ENCODE data around the gene ANKRD63.

Gene ANKRD63

DNA sequence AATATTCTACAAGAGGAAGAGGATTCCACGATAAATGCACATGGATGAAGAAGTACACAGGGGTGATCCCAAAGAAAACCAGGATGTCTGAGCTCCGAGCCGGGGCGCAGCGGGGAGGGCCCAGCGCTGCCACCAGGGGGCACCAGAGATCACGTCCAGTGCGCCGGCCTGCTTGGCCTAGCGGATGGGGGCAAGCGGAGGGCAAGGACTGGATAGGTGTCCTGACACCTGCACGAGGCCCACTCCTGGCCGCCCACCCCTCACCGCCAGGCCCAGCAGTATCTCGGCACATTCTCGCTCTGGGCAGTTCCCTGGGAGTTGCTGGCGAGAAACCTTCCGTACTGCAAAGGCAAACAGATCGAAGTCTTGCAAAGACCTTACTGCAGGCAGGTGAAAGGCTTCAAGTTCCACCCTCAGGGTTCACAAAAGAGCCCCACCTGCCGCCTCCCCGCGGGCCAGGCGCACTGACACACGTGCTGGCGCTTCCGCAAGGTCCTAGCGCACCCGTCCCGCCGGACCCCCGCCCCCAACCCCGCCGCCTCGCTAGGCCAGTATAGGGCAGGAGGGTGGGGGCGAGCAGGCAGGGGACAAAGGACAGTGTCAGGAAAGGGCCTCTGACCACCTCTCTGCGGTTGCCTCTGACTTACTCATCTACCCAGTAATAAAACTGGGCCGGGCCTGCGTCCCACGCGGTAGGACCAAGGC, 3.3 kb downstream of the ANKRD63 start:
- peak; percentile 65 for DNase-seq

DNA sequence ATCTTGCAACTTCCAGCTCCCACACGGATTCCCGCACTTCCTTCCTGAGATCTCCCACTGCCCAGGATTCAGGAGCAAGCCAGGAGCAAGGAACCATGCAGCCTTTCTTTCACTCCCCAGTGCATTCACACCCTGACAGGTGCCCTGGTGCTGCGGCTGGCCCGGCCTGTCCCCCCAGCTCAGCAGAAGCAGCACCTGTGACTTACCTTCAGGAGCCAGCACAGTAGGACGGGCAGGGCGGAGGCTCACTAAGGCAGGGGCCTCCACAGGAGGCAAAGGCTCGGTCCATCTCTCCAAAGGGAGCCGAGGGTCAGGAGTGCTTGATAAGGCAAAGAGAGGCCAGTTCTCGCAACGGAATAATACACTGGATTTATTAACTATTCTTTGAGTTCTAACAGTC, 4.8 kb downstream of the ANKRD63 start:
- no peak for DNase-seq

DNA sequence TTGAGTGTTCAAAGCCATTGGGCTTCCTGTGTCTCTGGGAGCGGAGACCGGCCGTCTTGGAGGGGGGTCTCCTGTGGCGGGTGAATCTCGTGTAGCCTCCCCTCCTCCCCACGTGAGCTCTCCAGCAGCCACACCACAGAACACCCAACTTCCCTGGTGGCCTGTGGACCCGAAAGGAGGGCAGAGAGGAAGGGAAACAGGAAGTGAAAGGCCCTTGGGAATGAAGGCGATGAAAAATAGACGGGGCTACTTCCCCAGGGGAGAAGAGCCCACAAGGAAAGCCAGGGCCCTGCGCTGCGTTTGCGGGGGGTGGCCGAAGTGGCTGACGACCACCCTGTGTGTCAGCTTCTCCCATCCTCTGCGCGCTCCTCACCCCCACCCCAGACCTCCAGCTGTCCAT, 5.4 kb downstream of the ANKRD63 start:
- DNase-seq = no peak

DNA sequence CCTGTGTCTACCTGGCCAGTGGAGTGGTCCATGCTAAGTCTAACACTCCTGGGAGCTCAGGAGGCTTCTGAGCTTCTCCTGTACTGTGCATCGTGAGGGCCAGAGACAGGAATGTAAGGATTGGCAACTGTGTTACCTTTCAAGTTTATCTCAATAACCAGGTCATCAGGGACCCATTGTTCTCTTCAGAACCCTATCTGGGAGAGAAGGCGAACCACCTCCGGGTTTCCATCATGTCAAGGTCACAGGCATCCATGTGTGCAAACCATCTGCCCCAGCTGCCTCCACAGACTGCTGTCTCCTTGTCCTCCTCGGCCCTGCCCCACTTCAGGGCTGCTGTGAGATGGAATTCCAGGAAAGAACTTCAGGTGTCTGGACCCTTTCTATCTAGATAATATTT, 5.9 kb downstream of the ANKRD63 start:
- DNase-seq = no peak

DNA sequence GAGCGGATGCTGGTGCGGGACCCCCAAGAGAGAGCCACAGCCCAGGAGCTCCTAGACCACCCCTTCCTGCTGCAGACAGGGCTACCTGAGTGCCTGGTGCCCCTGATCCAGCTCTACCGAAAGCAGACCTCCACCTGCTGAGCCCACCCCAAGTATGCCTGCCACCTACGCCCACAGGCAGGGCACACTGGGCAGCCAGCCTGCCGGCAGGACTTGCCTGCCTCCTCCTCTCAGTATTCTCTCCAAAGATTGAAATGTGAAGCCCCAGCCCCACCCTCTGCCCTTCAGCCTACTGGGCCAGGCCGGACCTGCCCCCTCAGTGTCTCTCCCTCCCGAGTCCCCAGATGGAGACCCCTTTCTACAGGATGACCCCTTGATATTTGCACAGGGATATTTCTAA, 6.9 kb downstream of the ANKRD63 start:
- no peak for DNase-seq

DNA sequence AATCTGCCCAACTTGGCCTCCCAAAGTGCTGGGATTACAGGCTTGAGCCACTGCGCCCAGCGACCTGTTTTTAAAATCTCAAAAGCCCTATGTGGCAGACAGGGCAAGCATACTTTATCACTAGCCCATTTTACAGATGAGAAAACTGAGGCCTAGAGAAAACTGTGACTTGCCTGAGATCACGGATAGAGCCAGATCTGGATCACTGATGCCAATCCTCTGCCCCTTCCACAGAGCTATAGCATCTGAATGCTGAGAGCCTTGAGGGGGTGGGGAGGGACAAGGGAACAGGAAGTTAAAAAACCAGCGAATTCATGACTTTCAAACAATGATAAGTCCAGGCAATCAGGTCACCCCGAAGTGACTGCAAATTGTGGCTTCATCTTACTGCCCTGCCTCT, 7.3 kb downstream of the ANKRD63 start:
- DNase-seq = no peak

DNA sequence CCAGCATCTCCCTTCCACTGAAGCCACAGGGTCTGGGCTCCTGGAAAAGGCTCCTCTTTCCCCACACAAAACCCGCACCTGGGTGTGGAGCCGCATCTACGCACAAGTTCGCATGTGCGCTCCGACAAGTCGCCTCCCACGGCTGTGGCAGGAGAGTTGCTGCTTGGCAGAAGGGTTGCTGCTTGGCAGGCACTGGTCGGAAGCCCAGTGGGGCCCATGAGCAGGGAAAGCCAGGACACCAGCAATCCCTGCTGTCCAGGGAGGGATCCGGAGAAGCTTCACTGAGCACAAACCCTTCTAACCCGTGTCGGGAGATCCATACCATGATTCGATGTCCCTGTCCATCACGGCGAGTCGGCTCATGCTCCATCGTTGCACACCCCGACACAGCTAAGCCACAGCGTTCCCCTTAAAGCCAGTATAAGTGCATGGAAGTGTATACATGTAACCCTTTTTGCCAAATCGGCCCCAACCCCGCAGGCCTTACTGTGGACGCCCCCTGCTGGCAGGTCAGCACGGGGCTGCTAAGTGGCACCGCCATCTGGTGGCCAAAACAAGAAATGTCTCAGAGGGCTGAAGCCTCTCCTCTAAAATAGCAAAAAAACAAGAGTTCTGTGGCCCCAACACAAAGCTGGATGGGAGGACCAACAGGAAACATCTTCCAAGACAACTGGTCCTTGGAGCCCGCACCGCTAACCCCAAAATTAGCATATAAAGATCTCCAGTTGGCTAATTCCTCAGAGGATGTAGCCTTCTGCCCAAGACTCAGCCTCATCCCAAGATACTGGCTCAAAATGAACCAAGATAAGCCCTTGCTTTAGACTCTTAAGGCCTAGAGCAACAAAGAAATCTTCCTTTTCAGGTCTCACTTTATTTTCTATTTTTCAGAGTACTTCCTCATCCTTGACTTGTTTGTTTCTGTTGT, 8.3 kb downstream of the ANKRD63 start:
- DNase-seq = peak; percentile 88

DNA sequence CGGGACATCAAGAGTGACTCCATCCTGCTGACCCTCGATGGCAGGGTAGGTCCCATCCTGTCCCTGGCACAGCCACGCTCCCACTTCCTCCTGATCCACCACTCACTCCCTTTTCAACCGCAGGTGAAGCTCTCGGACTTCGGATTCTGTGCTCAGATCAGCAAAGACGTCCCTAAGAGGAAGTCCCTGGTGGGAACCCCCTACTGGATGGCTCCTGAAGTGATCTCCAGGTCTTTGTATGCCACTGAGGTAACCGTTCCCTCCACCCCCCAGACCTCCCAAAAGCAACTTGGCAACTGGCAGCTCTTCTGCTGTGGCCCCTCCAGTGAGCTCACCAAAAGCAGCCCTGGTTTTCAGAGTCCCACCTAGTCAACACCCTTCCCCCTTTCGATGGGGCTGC, 9.4 kb downstream of the ANKRD63 start:
- no peak for DNase-seq

DNA sequence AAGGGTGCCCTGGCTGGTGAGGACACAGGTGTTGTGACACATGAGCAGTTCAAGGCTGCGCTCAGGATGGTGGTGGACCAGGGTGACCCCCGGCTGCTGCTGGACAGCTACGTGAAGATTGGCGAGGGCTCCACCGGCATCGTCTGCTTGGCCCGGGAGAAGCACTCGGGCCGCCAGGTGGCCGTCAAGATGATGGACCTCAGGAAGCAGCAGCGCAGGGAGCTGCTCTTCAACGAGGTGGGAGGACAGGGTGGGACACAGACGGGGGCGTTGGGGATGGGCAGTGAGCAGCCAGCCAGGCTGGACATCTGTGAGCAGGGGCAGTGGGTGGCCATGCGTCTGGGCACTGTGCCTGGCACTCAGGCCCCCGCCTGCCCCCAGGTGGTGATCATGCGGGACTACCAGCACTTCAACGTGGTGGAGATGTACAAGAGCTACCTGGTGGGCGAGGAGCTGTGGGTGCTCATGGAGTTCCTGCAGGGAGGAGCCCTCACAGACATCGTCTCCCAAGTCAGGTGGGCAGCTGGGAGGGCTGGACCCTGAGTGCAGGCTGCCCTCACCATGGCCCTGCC, 10.3 kb downstream of the ANKRD63 start:
- DNase-seq = no peak

DNA sequence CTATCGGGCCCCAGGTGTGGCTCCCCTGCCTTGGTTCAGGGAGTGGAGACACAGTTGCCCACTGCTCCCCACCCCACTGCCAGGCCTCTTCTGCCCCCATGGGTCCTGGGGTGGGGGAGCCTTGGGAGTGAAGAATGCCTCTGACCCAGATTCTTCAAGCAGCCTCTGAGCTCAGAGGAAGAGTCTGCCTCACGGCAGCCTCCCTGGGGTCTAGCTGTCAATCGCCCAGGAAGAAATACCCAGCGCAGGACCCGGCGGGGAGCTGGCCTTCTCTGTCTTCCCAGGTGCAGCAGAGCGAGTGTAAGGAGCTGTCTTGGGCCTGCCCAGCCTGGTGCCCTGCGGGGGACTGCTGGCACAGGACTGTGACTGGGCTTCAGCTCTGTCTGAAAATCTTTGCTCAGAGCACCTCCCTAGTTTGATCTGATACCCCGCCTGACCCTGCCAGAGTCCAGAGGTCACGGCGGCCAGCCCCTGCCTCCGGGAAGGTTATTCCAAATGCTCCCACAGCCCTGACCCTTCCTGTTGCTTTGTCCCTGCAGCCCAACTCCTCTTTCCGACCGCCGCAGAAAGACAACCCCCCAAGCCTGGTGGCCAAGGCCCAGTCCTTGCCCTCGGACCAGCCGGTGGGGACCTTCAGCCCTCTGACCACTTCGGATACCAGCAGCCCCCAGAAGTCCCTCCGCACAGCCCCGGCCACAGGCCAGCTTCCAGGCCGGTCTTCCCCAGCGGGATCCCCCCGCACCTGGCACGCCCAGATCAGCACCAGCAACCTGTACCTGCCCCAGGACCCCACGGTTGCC, 11.0 kb downstream of the ANKRD63 start:
- DNase-seq = no peak

DNA sequence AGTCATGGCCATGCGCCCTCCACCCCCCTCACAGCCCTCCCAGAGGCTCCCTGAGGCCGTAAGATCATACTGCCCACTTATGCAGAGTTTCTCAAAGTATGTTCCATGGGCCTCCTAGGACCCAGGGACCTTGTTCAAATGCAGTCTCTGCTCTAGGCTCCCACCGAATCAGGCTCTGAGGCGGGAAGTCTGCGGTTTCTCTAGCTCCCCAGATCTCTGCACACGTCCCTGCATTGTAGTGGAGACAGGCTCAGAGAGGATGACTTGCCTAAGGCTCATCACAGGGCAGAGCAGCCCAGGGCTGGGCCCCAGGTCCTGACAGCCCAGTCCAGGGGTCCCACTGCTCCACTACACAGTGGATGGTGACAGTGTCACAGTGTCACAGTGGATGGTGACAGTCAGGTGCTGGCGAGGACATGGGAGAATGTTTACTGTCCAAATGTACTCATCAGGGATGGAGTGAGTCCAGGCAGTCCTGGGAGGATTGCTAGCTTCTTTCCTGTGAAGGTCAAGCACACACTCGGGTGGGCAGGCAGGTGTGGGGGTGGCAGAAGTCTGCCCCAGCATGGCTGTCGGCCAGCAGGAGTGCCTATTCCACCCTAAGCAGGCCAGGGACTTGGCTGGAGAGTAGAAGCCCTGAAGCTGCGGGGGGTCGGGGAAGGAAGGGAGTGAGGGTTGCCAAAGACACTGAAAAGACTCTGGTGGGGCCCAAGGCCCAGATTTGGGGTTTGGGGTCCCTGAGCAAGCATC, 12.4 kb downstream of the ANKRD63 start:
- DNase-seq = no peak

DNA sequence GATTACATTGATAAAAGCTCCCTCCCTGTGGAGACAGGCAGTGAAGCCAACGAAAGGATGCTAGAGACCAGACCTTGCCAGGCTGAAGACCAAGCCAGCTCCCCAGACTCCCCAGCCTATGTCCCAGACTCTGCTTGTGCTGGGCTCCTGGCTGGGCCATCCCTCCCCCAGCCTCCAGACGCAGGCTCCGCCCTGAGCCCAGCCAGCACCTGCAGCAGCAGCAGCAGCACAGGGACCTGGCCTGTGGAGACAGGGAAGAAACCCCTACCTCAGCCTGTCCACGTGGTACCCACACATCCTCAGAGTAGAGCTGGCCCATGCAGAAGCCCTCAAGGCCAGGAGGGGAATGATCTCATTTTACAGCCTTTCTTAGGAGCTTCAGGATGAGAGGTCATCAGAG, 13.3 kb downstream of the ANKRD63 start:
- no peak for DNase-seq

DNA sequence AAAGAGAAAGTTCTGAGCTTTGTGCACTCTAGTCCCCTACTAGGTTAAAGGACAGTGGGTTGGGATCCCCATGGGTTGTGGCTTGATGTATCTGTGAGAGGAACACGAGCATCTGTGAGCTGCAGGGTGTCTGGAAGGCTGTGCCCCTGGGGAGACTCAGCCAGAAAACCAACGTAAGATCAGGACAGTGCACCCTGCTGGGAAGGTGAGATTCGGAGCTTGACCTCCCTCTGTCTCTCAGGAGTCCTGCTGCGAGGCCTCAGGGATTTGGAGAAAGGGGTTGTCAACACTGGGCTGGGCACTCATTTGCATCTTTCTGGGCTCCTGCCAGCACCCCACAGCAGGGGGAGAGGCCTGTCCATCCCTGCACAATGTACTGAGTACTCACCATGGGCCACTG, 15.2 kb downstream of the ANKRD63 start:
- no peak for DNase-seq

DNA sequence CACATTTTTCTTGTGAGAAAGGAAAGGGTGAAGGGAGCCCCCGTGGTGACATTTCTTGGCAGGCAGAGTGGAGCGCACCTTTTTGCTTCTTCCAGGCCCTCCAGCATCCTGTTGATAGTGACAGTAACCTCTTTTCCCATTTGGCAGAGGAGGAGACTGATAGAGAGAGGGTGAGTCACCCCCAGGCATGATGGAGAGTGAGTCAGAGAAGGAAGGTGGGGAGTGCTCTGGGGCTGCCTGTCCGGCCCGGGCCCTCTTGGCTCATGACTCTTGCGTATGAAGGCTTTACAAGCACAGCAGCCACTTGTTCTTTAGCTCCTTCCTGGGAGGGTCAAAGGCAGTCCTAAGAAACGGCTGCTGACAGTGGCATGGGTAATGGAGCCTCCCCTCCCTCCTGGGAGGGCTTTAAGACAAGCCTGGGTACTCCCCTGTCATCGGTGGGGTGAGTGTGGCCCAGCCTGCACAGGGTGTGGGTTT, 16.0 kb downstream of the ANKRD63 start:
- no peak for DNase-seq

DNA sequence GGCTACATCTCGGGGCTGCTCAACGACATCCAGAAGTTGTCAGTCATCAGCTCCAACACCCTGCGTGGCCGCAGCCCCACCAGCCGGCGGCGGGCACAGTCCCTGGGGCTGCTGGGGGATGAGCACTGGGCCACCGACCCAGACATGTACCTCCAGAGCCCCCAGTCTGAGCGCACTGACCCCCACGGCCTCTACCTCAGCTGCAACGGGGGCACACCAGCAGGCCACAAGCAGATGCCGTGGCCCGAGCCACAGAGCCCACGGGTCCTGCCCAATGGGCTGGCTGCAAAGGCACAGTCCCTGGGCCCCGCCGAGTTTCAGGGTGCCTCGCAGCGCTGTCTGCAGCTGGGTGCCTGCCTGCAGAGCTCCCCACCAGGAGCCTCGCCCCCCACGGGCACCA, 17.0 kb downstream of the ANKRD63 start:
- DNase-seq = no peak

DNA sequence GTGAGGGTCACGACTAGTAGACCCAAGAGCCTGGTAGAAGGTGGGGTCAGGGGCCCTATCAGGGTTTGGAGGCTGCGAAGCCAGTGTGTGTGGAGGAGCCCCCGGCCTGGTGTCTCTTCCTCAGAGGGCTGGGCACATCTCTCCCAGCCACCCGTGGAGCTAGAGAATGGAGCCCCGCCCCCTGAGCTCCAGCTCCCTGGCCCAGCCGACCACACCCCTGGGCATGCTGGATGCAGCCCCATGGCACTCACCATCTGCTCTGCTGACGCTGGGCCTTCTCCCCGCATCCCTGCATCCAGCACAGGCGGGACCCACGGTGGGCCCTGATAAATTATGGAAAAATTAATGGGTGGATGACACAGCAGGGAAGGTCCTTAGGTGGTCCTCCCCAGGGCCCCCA, 17.5 kb downstream of the ANKRD63 start:
- no peak for DNase-seq

DNA sequence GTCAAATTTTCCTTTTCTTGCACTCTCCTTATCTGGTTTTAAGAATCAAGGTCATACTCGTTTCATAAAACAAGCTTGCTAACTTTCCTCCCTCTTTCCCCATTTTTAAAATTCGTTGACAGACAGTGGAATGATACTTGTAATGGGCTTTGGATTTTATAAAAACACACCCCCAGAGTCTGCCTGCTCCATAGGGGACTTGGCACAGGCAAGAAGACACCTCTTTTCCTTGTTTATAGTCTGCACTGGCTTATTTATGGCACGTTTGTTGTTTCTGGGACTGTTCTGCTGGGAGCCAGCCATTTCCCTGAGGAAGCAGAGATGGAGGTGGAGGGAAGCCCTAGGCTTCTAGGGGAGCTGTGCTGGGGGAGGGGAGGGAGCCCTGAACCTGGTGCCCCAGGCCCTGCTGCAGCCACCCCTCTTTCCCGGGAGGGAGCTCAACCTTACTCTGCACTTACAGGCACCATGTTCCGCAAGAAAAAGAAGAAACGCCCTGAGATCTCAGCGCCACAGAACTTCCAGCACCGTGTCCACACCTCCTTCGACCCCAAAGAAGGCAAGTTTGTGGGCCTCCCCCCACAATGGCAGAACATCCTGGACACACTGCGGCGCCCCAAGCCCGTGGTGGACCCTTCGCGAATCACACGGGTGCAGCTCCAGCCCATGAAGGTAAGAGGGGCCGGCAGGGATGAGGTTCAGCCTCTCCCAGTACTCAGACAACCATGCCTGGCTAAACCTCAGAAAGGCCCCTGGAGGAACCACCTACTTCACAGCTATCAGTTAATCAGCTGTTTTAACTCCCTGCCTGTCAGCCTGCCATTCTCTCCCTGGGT, 18.3 kb downstream of the ANKRD63 start:
- no peak for DNase-seq

DNA sequence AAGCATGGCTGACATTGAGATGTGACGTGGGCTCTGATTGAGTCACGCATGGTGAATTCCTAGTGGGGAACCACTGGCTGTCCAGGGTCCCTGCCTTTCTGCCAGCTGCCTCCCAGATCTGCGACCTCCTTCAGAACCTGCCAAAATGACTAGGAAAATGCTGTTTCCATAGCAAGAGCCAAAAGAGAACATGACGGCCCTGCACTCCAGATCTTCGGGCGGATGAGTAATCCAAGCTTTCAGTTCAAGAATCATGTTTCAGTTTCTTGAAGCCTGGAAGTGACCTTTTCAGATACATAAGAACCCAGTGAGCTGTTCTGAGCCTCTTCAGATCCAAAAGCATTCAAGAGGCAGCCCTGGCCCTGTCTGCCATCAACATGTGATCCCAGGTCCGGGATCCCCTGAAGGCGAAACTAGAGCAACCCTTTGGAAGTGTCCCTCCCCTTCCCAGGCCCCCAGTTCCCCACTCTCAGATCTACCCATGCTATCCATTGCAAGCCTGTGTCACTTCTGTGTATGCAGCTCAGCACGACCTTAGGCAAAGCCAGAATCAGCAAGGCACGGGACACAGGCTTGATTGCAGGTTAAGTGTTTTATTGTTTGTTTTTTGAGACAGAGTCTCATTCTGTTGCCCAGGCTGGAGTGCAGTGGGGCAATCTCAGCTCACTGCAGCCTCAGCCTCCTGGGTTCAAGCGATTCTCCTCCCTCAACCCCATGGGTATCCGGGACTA, 19.7 kb downstream of the ANKRD63 start:
- no peak for DNase-seq

DNA sequence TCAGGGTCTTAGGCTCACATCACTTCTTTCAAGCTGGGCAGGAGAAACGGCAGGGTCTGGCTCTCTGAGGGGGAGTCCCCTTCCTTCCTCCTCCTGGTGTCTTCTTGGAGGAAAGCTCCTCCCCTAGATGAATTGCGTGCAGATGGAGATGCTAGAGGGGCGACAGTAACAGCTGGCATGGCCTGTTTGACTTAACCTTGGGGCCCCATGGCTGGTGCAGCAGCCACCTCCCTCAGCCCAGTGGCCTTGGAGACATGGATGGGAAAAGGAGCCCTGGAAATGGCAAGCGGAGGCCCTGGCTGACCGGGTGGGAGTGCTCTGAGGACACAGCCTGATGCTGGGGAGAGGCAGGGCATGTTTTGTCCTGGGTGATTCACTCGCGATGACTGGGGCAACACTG, 23.8 kb downstream of the ANKRD63 start:
- DNase-seq = no peak

DNA sequence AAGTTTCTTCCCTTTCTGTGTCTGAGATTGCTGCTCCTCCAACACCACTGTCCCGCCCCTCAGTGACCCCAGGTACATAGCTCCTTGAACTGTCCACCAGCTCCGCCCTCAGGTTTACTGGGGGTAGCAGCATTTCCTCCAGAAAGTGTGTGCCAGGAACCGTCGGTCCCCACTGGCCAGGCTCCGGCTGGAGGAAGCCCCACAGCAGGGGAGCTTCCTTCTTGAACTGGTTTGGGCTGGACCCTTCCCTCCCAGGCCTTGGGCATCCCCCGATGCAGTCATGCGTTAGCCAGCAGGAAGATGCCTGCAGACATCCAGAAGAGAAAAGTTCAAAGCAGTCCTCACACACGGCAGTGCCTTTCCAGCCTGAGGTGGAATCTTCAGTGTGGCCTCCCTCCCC, 24.3 kb downstream of the ANKRD63 start:
- no peak for DNase-seq
